Measurements from ENCODE around the gene PKN1. TPM values are rescaled to one million over a fixed set of nuclear protein-coding genes. Genes with fewer than 3 reads are reported as not detected.

PKN1 gene
- total and polyA plus RNA-seq, 10 of the 15 experiments (the other 5 are each of a cell fraction or from before 2014, with no cell fraction given): 1.0 to 189 (median 52.7) TPM

DNA sequence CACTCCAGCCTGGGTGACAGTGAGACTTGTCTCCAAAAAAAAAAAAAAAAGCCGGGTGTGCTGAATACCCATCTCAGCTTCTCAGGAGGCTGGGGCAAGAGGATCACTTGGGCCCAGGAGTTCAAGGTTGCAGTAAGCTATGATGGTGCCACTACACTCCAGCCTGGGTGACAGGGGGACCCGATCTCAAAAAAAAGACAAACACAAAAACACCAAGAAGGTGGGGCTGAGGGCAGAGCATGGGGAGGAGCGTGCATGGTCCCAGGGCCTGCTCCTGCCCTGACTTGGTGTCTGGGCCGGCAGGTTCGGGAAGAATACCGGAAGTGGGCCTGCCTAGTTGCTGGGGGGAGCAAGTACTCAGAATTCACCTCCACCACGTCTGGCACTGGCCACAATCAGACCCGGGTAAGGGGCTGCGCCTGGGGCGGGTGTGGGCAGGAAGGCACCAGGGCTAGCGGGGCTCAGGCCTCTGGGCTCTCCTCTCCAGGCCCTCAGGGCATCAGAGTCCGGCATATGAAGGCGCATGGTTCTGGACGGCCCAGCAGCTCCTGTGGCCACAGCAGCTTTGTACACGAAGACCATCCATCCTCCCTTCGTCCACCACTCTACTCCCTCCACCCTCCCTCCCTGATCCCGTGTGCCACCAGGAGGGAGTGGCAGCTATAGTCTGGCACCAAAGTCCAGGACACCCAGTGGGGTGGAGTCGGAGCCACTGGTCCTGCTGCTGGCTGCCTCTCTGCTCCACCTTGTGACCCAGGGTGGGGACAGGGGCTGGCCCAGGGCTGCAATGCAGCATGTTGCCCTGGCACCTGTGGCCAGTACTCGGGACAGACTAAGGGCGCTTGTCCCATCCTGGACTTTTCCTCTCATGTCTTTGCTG is 25.3 kb upstream of the PKN1 start:
- TF ChIP-seq, protein P1, sequence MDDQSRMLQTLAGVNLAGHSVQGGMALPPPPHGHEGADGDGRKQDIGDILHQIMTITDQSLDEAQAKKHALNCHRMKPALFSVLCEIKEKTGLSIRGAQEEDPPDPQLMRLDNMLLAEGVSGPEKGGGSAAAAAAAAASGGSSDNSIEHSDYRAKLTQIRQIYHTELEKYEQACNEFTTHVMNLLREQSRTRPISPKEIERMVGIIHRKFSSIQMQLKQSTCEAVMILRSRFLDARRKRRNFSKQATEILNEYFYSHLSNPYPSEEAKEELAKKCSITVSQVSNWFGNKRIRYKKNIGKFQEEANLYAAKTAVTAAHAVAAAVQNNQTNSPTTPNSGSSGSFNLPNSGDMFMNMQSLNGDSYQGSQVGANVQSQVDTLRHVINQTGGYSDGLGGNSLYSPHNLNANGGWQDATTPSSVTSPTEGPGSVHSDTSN (IDR thresholded peaks at IDR 0.05; ENCODE audit: insufficient replicate concordance, low read depth, low read length): peak; percentile 6
- TF ChIP-seq IKZF2 (IDR thresholded peaks at IDR 0.05) (no peak), POLR2A (IDR thresholded peaks at IDR 0.05; ENCODE audit: low read depth, low read length) (peak; percentile 90), PML (IDR thresholded peaks at IDR 0.05; ENCODE audit: low read length) (peak; percentile 36; the same call in 1 of the 2 replicates), POLR2AphosphoS5 (IDR thresholded peaks at IDR 0.05; ENCODE audit: low read length) (peak; percentile 94), BCL11A (IDR thresholded peaks at IDR 0.05; ENCODE audit: low read depth, low read length) (no peak), POLR2AphosphoS2 (IDR thresholded peaks at IDR 0.05; ENCODE audit: low read depth, low read length) (peak; percentile 24; the same call in 1 of the 2 replicates)
- TF ChIP-seq, protein P2, sequence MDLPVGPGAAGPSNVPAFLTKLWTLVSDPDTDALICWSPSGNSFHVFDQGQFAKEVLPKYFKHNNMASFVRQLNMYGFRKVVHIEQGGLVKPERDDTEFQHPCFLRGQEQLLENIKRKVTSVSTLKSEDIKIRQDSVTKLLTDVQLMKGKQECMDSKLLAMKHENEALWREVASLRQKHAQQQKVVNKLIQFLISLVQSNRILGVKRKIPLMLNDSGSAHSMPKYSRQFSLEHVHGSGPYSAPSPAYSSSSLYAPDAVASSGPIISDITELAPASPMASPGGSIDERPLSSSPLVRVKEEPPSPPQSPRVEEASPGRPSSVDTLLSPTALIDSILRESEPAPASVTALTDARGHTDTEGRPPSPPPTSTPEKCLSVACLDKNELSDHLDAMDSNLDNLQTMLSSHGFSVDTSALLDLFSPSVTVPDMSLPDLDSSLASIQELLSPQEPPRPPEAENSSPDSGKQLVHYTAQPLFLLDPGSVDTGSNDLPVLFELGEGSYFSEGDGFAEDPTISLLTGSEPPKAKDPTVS (IDR thresholded peaks at IDR 0.05; ENCODE audit: low read depth, low read length): no peak
- TF ChIP-seq, protein P3, sequence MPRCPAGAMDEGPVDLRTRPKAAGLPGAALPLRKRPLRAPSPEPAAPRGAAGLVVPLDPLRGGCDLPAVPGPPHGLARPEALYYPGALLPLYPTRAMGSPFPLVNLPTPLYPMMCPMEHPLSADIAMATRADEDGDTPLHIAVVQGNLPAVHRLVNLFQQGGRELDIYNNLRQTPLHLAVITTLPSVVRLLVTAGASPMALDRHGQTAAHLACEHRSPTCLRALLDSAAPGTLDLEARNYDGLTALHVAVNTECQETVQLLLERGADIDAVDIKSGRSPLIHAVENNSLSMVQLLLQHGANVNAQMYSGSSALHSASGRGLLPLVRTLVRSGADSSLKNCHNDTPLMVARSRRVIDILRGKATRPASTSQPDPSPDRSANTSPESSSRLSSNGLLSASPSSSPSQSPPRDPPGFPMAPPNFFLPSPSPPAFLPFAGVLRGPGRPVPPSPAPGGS (IDR thresholded peaks at IDR 0.05; ENCODE audit: borderline replicate concordance, insufficient read depth, low read depth, low read length, poor library complexity, severe bottlenecking): peak; percentile 60
- intact Hi-C loops (cut with micrococcal nuclease; ENCODE audit: unreplicated experiment): loop anchor here (2.0 to 5.0 kb wide), 2 partner anchors 47 to 271 kb away; partner anchors contain the start of gene ASF1B
- no peak overlapping the region for H3K9ac ChIP-seq (ENCODE audit: control insufficient read depth, insufficient read depth, low read length)
- no peak for ATAC-seq
- ChIA-PET POLR2A (interaction anchor here (0.6 to 4.0 kb wide), 4 partner anchors 12 to 101 kb away, joined by 3 to 38 read pairs (median 3); no protein-coding TSS in a partner anchor), CTCF (interaction anchor here (0.7 to 7.1 kb wide), 5 partner anchors 7 to 130 kb away, joined by 3 to 125 read pairs (median 25); partner anchors contain the start of gene ADGRE5), SMC1A (ENCODE audit: uncharacterized antibody, unreplicated experiment) (interaction anchor here (2.8 to 3.3 kb wide), 3 partner anchors 44 to 51 kb away, joined by 16 to 25 read pairs (median 18); no protein-coding TSS in a partner anchor), RAD21 (ENCODE audit: unreplicated experiment) (interaction anchor here (2.2 to 4.6 kb wide), 2 partner anchors 47 to 271 kb away, joined by 8 to 94 read pairs; partner anchors contain the start of gene ASF1B)
- H3K4me2 ChIP-seq (ENCODE audit: control insufficient read depth, insufficient read depth): no peak overlapping the region
- no peak overlapping the region for H2AFZ ChIP-seq (ENCODE audit: control insufficient read depth, low read depth, low read length)
- H3K27me3 ChIP-seq (replicated peaks in 1 of 2; ENCODE audit: control insufficient read depth in 2 of 2, insufficient read depth in 2 of 2, low read length in 1 of 2): no peaks in the 10 kb centered on the region
- H3K36me3 ChIP-seq (ENCODE audit: control insufficient read depth in 2 of 2, insufficient read depth in 2 of 2, low read length in 1 of 2): peaks cover 33 to 68% of the 10 kb centered on the region in 2 experiments
- H3K9me3 ChIP-seq (replicated peaks; ENCODE audit: control insufficient read depth, insufficient read depth, low read length): no peaks in the 10 kb centered on the region; the same call in 2 of the 3 replicates
- no peaks in the 10 kb centered on the region for H3K4me1 ChIP-seq (ENCODE audit: control insufficient read depth, insufficient read depth, low read length)
- H3K79me2 ChIP-seq (ENCODE audit: control insufficient read depth, insufficient read depth, low read length): peaks cover 10% of the 10 kb centered on the region
- no peak for DNase-seq (ENCODE audit: low read depth, low spot score)
- in situ Hi-C loops (cut with MboI): no loop called here
- BruUV-seq (replicated peaks): TSS peak; percentile 46
- no peak overlapping the region for H3K4me3 ChIP-seq
- 56% methylated on average over 19 of the region's 20 CpGs for WGBS (ENCODE audit: insufficient coverage, insufficient replicate concordance, low lambda C conversion rate, missing lambda C conversion rate)
- peaks cover 8% of the 10 kb centered on the region; the same call in 1 of the 2 replicates for H4K20me1 ChIP-seq (ENCODE audit: control insufficient read depth, insufficient read depth)
- H3K27ac ChIP-seq (ENCODE audit: control insufficient read depth, insufficient read depth): no peak overlapping the region
- FAIRE-seq: no peak

Measured in GM12878 (cell line).